ENCODE results near the gene CACYBP.

- TF ChIP-seq ZNF274 (IDR thresholded peaks at IDR 0.05; ENCODE audit: low read depth, low read length) (no peak), SUZ12 (IDR thresholded peaks at IDR 0.05; ENCODE audit: extremely low read depth, insufficient read depth, insufficient read length) (no peak)
These were observed 371 bp upstream of the CACYBP start for GRCh38 chr1:174999216-174999935.
